HL-60 (cell line): Measurements from ENCODE around the gene RASAL2.

Experiments
- TF ChIP-seq, protein P1 (sequence below): IDR thresholded peaks from 2 replicates; pipeline ENCODE4 v1.6.1; 2012; ENCODE audit warnings: low read depth; ENCODE audit not compliant: insufficient replicate concordance
- TF ChIP-seq, protein P2 (sequence below): IDR thresholded peaks from one replicate; pipeline ENCODE4 v1.5.1; 2011; ENCODE audit warnings: low read length, control low read depth, inconsistent platforms; ENCODE audit not compliant: insufficient read depth

DNA sequence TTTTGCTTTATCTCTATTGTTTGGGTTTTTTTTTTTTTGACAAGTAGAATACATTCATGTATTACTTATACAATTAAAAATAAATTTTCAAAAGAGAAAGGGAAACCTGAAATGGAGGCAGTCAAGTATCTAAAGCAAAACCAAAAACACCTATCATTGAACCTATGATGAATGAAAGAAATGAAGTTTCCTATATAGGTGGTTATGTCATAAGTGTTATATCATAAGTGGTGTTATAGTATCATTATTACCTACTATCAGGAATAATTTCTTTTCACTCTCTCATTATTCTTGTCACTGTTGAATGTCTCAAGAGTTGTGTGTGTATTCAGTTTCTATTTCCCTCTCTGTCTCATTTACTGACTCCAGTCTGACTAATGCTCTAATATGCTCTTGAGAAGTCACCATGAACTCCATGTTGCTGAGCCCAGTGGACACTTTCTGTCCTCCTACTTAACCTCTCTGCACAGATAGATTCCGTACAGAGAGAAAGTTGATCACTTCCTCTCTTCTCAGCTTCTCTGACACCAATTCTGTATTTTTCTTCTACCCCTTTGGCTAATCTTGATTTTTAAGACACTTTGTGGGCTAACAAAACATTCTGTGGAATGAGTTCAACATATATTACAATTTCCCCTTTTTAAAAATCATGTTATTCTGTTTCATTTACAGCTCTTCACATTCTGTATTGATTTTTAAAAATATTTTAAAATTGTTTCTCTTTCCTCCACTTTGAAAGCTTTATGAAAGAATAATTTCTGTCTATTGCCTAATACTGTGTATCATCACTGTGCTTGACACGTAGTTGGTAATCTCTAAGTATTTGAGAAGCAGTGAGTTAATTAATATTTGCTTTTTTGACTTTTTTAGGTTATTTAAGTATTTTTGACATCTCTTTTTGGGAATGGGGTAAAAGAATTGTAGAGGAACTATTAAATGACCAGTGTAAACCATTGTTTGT is 50.1 kb downstream of the RASAL2 start:
- TF ChIP-seq, protein P1, sequence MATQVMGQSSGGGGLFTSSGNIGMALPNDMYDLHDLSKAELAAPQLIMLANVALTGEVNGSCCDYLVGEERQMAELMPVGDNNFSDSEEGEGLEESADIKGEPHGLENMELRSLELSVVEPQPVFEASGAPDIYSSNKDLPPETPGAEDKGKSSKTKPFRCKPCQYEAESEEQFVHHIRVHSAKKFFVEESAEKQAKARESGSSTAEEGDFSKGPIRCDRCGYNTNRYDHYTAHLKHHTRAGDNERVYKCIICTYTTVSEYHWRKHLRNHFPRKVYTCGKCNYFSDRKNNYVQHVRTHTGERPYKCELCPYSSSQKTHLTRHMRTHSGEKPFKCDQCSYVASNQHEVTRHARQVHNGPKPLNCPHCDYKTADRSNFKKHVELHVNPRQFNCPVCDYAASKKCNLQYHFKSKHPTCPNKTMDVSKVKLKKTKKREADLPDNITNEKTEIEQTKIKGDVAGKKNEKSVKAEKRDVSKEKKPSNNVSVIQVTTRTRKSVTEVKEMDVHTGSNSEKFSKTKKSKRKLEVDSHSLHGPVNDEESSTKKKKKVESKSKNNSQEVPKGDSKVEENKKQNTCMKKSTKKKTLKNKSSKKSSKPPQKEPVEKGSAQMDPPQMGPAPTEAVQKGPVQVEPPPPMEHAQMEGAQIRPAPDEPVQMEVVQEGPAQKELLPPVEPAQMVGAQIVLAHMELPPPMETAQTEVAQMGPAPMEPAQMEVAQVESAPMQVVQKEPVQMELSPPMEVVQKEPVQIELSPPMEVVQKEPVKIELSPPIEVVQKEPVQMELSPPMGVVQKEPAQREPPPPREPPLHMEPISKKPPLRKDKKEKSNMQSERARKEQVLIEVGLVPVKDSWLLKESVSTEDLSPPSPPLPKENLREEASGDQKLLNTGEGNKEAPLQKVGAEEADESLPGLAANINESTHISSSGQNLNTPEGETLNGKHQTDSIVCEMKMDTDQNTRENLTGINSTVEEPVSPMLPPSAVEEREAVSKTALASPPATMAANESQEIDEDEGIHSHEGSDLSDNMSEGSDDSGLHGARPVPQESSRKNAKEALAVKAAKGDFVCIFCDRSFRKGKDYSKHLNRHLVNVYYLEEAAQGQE, result no peak
- TF ChIP-seq, protein P2, sequence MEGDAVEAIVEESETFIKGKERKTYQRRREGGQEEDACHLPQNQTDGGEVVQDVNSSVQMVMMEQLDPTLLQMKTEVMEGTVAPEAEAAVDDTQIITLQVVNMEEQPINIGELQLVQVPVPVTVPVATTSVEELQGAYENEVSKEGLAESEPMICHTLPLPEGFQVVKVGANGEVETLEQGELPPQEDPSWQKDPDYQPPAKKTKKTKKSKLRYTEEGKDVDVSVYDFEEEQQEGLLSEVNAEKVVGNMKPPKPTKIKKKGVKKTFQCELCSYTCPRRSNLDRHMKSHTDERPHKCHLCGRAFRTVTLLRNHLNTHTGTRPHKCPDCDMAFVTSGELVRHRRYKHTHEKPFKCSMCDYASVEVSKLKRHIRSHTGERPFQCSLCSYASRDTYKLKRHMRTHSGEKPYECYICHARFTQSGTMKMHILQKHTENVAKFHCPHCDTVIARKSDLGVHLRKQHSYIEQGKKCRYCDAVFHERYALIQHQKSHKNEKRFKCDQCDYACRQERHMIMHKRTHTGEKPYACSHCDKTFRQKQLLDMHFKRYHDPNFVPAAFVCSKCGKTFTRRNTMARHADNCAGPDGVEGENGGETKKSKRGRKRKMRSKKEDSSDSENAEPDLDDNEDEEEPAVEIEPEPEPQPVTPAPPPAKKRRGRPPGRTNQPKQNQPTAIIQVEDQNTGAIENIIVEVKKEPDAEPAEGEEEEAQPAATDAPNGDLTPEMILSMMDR, result no peak
